K562 (cell line): Measurements from ENCODE around the gene SHC1. TPM values are rescaled to one million over a fixed set of nuclear protein-coding genes. Genes with fewer than 3 reads are reported as not detected.

Experiments used
- BRD4 ChIP-seq: fragments of 200-600 bp; sonication (generic); IDR thresholded peaks from 2 replicates; pipeline ENCODE4 v1.6.1; 2017; ENCODE audit warnings: inconsistent platforms
- DMBX1 ChIP-seq: fragments of 250-450 bp; sonication (Bioruptor Pico); IDR thresholded peaks from 2 replicates; pipeline ENCODE4 v1.8.0; 2022; ENCODE audit warnings: inconsistent platforms, mild to moderate bottlenecking, moderate library complexity, borderline replicate concordance
- GATA2 ChIP-seq: sonication (generic); formaldehyde crosslinking; IDR thresholded peaks from 2 replicates; pipeline ENCODE4 v1.4.0; 2020; ENCODE audit warnings: mild to moderate bottlenecking, missing genetic modification reagents
- MAZ ChIP-seq, 2 experiments: fragments of 450-650 bp in 1 of 2; sonication (generic) in 1 of 2; formaldehyde crosslinking; IDR thresholded peaks in 1 of 2; conservative IDR thresholded peaks in 1 of 2; 2 replicates each; pipeline versions ENCODE4 v1.4.0 to v1.5.0; 2020; ENCODE audit warnings: mild to moderate bottlenecking in 1 of 2, missing genetic modification reagents in 1 of 2
- RAD21 ChIP-seq, 2 experiments: fragments of 250-450 bp in 1 of 2; fragments of 450-650 bp in 1 of 2; sonication (Bioruptor Pico) in 1 of 2; formaldehyde crosslinking in 1 of 2; IDR thresholded peaks in 1 of 2; conservative IDR thresholded peaks in 1 of 2; 2 replicates each; pipeline versions ENCODE4 v1.4.0 to v1.8.0; 2020 to 2022; ENCODE audit warnings: mild to moderate bottlenecking in 2 of 2, moderate library complexity in 1 of 2
- ZNF175 ChIP-seq: fragments of 200-800 bp; sonication (Bioruptor generic); IDR thresholded peaks from 2 replicates; pipeline ENCODE4 v1.6.1; 2016; ENCODE audit warnings: low read depth, mild to moderate bottlenecking, missing genetic modification characterization, missing compliant biosample characterization
- ZNF24 ChIP-seq: fragments of 450-650 bp; IDR thresholded peaks from 2 replicates; pipeline ENCODE4 v1.6.1; 2016
- polyA plus RNA-seq, 8 experiments: library from polyadenylated mRNA; depleted of rRNA in 4 of 8; stranded (reverse) in 5 of 8; unstranded in 3 of 8; fragments of >200 nt; fragmentation: Nextera tagmentation in 2 of 8; fragmentation: Illumina TruSeq in 1 of 8; extraction: Ambion mirVana in 2 of 8; extraction: Trizol in 1 of 8; gene quantifications; 2 replicates each; pipeline versions ENCODE4 v1.2.1 to v1.2.3, GENCODE V29; 2011 to 2014; ENCODE audit warnings: inconsistent platforms in 1 of 8, missing spikeins in 1 of 8
- total RNA-seq, 7 experiments: library from RNA; depleted of rRNA in 6 of 7; stranded (reverse); fragments of >200 nt in 6 of 7; fragmentation: Illumina TruSeq in 2 of 7; extraction: Trizol in 2 of 7; gene quantifications; 2 replicates each; pipeline versions ENCODE4 v1.2.1 to v1.2.3, GENCODE V29; 2011 to 2021; ENCODE audit warnings: low replicate concordance in 1 of 7
- TF ChIP-seq, protein P1 (sequence below): fragments of 250-450 bp; sonication (Bioruptor Pico); IDR thresholded peaks from 2 replicates; pipeline ENCODE4 v1.4.0; 2020; ENCODE audit warnings: mild to moderate bottlenecking, moderate library complexity
- TF ChIP-seq, protein P2 (sequence below), 2 experiments: fragments of 450-650 bp in 1 of 2; sonication (generic) in 1 of 2; formaldehyde crosslinking in 1 of 2; IDR thresholded peaks; 2 replicates each; pipeline versions ENCODE4 v1.7.1 to v1.9.0; 2016 to 2022; ENCODE audit warnings: inconsistent platforms in 1 of 2, mild to moderate bottlenecking in 1 of 2, missing genetic modification reagents in 1 of 2
- TF ChIP-seq, protein P3 (sequence below): sonication (generic); formaldehyde crosslinking; IDR thresholded peaks from 2 replicates; pipeline ENCODE4 v1.8.0; 2022; ENCODE audit warnings: mild to moderate bottlenecking, missing genetic modification reagents, borderline replicate concordance

SHC1 gene
- total and polyA plus RNA-seq, 9 of the 15 experiments (the other 6 are each of a cell fraction or from before 2014, with no cell fraction given), result 4.1 to 113 (median 51.9) TPM

DNA sequence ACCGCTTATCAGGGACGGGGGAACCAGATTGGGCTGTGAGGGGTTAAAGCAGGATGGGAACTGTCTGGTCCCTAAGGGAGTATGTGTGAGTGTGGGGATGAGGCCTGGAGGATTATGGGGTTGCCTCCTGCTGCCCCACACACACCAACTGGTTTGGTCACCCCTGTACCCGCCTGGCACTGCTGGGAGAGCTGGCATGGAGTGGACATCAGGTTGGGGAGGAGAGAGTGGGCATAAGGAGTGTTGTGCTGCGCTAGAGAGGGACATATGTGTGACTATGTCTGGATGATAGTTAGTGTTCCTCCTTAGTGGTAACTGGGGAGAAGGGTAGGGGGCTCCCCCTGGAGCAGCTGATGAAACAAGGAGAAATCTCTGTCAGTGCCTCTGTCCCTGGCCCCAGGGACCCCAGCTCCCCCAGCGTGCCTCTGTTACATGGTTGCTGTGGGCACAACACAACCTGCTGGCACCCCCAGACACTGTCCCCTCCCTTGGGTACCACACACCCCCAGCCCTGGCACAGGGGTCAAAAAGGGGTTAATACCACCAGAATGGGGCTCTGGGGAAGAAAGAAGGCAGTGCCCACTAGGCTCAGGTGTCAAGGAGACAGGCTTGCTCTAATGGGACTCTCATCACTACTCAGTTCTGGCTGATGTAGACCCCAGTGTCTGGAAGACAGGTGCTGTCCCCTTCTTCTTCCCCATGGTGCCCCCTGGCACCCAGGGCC is 34.0 kb upstream of the SHC1 start (continued):
- TF ChIP-seq, protein P1, sequence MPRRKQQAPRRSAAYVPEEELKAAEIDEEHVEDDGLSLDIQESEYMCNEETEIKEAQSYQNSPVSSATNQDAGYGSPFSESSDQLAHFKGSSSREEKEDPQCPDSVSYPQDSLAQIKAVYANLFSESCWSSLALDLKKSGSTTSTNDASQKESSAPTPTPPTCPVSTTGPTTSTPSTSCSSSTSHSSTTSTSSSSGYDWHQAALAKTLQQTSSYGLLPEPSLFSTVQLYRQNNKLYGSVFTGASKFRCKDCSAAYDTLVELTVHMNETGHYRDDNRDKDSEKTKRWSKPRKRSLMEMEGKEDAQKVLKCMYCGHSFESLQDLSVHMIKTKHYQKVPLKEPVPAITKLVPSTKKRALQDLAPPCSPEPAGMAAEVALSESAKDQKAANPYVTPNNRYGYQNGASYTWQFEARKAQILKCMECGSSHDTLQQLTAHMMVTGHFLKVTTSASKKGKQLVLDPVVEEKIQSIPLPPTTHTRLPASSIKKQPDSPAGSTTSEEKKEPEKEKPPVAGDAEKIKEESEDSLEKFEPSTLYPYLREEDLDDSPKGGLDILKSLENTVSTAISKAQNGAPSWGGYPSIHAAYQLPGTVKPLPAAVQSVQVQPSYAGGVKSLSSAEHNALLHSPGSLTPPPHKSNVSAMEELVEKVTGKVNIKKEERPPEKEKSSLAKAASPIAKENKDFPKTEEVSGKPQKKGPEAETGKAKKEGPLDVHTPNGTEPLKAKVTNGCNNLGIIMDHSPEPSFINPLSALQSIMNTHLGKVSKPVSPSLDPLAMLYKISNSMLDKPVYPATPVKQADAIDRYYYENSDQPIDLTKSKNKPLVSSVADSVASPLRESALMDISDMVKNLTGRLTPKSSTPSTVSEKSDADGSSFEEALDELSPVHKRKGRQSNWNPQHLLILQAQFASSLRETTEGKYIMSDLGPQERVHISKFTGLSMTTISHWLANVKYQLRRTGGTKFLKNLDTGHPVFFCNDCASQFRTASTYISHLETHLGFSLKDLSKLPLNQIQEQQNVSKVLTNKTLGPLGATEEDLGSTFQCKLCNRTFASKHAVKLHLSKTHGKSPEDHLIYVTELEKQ (CRISPR knock-in tag), result 0 out of 2 replicates have a peak, but pooled peaks have one; percentile 28
- TF ChIP-seq RAD21 (CRISPR knock-in tag; conservative IDR thresholded peaks at IDR 0.05 in 1 of 2, IDR thresholded peaks at IDR 0.05 in 1 of 2) (no peak), MAZ (CRISPR knock-in tag; conservative IDR thresholded peaks at IDR 0.05 in 1 of 2, IDR thresholded peaks at IDR 0.05 in 1 of 2) (peak in 1 of 2 experiments; percentile 49; a peak in 1 of 4 replicates), ZNF24 (no peak), BRD4 (no peak), GATA2 (CRISPR knock-in tag) (no peak), ZNF175 (CRISPR knock-in tag) (peak; percentile 64; the same call in 1 of the 2 replicates), DMBX1 (CRISPR knock-in tag) (peak; percentile 10; the same call in 1 of the 2 replicates)
- TF ChIP-seq, protein P2, sequence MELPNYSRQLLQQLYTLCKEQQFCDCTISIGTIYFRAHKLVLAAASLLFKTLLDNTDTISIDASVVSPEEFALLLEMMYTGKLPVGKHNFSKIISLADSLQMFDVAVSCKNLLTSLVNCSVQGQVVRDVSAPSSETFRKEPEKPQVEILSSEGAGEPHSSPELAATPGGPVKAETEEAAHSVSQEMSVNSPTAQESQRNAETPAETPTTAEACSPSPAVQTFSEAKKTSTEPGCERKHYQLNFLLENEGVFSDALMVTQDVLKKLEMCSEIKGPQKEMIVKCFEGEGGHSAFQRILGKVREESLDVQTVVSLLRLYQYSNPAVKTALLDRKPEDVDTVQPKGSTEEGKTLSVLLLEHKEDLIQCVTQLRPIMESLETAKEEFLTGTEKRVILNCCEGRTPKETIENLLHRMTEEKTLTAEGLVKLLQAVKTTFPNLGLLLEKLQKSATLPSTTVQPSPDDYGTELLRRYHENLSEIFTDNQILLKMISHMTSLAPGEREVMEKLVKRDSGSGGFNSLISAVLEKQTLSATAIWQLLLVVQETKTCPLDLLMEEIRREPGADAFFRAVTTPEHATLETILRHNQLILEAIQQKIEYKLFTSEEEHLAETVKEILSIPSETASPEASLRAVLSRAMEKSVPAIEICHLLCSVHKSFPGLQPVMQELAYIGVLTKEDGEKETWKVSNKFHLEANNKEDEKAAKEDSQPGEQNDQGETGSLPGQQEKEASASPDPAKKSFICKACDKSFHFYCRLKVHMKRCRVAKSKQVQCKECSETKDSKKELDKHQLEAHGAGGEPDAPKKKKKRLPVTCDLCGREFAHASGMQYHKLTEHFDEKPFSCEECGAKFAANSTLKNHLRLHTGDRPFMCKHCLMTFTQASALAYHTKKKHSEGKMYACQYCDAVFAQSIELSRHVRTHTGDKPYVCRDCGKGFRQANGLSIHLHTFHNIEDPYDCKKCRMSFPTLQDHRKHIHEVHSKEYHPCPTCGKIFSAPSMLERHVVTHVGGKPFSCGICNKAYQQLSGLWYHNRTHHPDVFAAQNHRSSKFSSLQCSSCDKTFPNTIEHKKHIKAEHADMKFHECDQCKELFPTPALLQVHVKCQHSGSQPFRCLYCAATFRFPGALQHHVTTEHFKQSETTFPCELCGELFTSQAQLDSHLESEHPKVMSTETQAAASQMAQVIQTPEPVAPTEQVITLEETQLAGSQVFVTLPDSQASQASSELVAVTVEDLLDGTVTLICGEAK (IDR thresholded peaks at IDR 0.05), result peak; percentile 49
- TF ChIP-seq, protein P2 (CRISPR knock-in tag; IDR thresholded peaks at IDR 0.05), result no peak
- TF ChIP-seq, protein P3, sequence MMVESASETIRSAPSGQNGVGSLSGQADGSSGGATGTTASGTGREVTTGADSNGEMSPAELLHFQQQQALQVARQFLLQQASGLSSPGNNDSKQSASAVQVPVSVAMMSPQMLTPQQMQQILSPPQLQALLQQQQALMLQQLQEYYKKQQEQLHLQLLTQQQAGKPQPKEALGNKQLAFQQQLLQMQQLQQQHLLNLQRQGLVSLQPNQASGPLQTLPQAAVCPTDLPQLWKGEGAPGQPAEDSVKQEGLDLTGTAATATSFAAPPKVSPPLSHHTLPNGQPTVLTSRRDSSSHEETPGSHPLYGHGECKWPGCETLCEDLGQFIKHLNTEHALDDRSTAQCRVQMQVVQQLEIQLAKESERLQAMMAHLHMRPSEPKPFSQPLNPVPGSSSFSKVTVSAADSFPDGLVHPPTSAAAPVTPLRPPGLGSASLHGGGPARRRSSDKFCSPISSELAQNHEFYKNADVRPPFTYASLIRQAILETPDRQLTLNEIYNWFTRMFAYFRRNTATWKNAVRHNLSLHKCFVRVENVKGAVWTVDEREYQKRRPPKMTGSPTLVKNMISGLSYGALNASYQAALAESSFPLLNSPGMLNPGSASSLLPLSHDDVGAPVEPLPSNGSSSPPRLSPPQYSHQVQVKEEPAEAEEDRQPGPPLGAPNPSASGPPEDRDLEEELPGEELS (CRISPR knock-in tag), result peak; percentile 17; the same call in 1 of the 2 replicates
